Adrenal gland (tissue), 12 donors: ENCODE measurements around the gene CRBN. TPM values are rescaled to one million over a fixed set of nuclear protein-coding genes. Genes with fewer than 3 reads are reported as not detected.

Experiments used
- DNase-seq, 7 donors: peaks; one replicate each; pipeline ENCODE4 v3.0.0-alpha.2; 2019 to 2020
- H3K27ac ChIP-seq, 5 donors: fragments of 200-600 bp; sonication (generic) in 4 of 5; 1 replicate in 3 of 5; 2 replicates in 2 of 5; pipeline versions ENCODE4 v1.5.1 to v1.8.0; 2016 to 2020; ENCODE audit warnings: mild to moderate bottlenecking in 1 of 5
- H3K27me3 ChIP-seq: fragments of 200-600 bp; 2 replicates; pipeline ENCODE4 v1.8.0; 2021
- H3K36me3 ChIP-seq, 2 donors: fragments of 200-600 bp; replicated peaks in 1 of 2; 1 replicate in 1 of 2; 2 replicates in 1 of 2; pipeline versions ENCODE4 v1.5.1 to v1.8.0; 2018 to 2022
- H3K4me1 ChIP-seq, 2 donors: fragments of 200-600 bp; replicated peaks in 1 of 2; 1 replicate in 1 of 2; 2 replicates in 1 of 2; pipeline versions ENCODE4 v1.5.1 to v1.8.0; 2018 to 2021
- H3K4me3 ChIP-seq, 4 donors: fragments of 200-600 bp; sonication (generic) in 3 of 4; one replicate each; pipeline ENCODE4 v1.5.1; 2016 to 2018
- H3K9me3 ChIP-seq, 3 donors: fragments of 200-600 bp; sonication (generic) in 1 of 3; replicated peaks in 1 of 3; 1 replicate in 2 of 3; 2 replicates in 1 of 3; pipeline versions ENCODE4 v1.5.1 to v1.8.0; 2016 to 2021
- POLR2A ChIP-seq, 2 donors: fragments of 450-650 bp; IDR thresholded peaks; one replicate each; pipeline ENCODE4 v1.6.1; 2017; ENCODE audit warnings: antibody characterized with exemption in 2 of 2, mild to moderate bottlenecking in 2 of 2, moderate library complexity in 1 of 2
- WGBS, 4 donors: extraction: QIAGEN DNeasy Blood & Tissue Kit in 2 of 4; methylation state at CpG; one replicate each; pipeline versions ENCODE4 v1.1.5 to v1.1.7; 2013 to 2017; 5-methylcytosine and 5-hydroxymethylcytosine counted together
- intact Hi-C, 2 donors: fragments of 100-400 bp; cut with DNase I; formaldehyde crosslinking; loops; one replicate each; pipeline versions ENCODE4 v1.14.1 to v1.15.0; 2022 to 2023
- polyA plus RNA-seq, 3 donors: library from polyadenylated mRNA; stranded (reverse); fragments of 200-250 nt in 2 of 3; fragments of 350-450 nt in 1 of 3; fragmentation: Illumina TruSeq in 1 of 3; extraction: RNeasy Lipid Tissue Mini Kit (QIAGEN cat#74804) in 1 of 3; gene quantifications; one replicate each; pipeline ENCODE4 v1.2.3, GENCODE V29; 2013 to 2014
- total RNA-seq, 9 donors: library from RNA; depleted of rRNA in 4 of 9; stranded (reverse); fragments of >200 nt in 4 of 9; fragments of 120-200 nt in 1 of 9; fragmentation: NEBNext Ultra II Directional in 1 of 9; extraction: Animal tissue kit (Norgen Biotek cat#: 25700) in 1 of 9; gene quantifications; one replicate each; pipeline versions ENCODE4 v1.1.0 to v1.2.4, GENCODE V29; 2013 to 2023
- TF ChIP-seq, protein P1 (sequence below), 6 experiments: fragments of 450-650 bp in 4 of 6; fragments of 200-600 bp in 2 of 6; sonication (generic) in 1 of 6; IDR thresholded peaks; 1 replicate in 5 of 6; 2 replicates in 1 of 6; pipeline versions ENCODE4 v1.5.1 to v1.8.0; 2016 to 2021; ENCODE audit warnings: antibody characterized with exemption in 6 of 6, mild to moderate bottlenecking in 2 of 6, moderate library complexity in 1 of 6
- donor health status: healthy with polysubstance abuse.
- donor health status: Bipolar disorder and iron deficiency.
- donor health status: DM: yes; HTN: yes; CAD: no.
- donor health status: DM: no; HTN: no; CAD: no.
- donor health status: DM: no; HTN: no; CAD: no.
- donor health status: DM: yes; HTN: yes; CAD: no.

The CRBN gene
- total and polyA plus RNA-seq, 12 donors: 24.8 to 68.7 (median 48.4) TPM

DNA sequence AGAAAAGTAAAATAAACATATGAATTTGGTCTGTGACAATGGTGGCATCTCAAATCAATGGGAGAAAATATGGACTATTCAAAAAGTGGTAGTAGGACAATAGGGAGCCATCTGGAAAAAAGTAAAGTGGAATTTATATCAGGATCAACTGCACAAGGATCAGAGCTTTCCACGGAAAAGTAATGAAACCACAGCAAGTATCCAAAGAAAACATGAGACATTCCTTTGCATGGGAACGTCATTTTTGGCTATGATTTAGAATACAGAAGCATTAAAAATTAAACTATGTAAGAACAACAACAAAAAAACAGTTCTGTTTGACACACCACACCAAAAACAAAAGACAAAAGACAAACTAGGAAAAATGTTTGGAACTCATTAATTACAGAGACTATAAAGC is 18.7 kb downstream of the CRBN start:
- 57 to 74% (median 69%) methylated on average over 2 of the region's 2 CpGs for WGBS, 4 donors
- no peak for TF ChIP-seq POLR2A (IDR thresholded peaks at IDR 0.05)
- TF ChIP-seq, protein P1, sequence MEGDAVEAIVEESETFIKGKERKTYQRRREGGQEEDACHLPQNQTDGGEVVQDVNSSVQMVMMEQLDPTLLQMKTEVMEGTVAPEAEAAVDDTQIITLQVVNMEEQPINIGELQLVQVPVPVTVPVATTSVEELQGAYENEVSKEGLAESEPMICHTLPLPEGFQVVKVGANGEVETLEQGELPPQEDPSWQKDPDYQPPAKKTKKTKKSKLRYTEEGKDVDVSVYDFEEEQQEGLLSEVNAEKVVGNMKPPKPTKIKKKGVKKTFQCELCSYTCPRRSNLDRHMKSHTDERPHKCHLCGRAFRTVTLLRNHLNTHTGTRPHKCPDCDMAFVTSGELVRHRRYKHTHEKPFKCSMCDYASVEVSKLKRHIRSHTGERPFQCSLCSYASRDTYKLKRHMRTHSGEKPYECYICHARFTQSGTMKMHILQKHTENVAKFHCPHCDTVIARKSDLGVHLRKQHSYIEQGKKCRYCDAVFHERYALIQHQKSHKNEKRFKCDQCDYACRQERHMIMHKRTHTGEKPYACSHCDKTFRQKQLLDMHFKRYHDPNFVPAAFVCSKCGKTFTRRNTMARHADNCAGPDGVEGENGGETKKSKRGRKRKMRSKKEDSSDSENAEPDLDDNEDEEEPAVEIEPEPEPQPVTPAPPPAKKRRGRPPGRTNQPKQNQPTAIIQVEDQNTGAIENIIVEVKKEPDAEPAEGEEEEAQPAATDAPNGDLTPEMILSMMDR (IDR thresholded peaks at IDR 0.05): no peak
- Histone ChIP-seq H3K9me3 (no peaks in the 10 kb centered on the region), H3K36me3 (peaks cover 0 to 49% of the 10 kb centered on the region in 2 donors), H3K27me3 (no peaks in the 10 kb centered on the region), H3K27ac (no peak overlapping the region), H3K4me1 (peaks cover 0 to 8% of the 10 kb centered on the region in 2 donors), H3K4me3 (no peak overlapping the region)
- DNase-seq: no peak
- intact Hi-C loops: no loop called here

DNA sequence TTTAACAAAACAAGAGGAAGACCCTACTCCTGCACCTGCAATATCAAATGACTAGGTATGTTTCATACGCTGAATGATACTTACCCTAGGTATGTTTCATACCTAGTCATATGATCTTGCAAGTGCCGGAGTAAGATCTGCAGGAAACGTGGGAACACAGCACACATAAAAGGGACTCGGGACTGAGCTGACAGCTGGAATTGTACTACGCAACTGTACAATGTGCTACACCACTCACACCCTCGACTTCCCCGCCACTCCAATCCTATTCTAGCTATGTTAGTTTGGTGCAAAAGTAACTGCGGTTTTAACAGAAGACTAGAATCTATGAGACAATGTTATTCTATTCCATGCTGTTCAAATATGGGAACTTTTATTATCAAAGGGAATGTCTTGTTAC is 22.0 kb downstream of the CRBN start:
- H3K36me3 ChIP-seq: peaks cover 0 to 47% of the 10 kb centered on the region in 2 donors

DNA sequence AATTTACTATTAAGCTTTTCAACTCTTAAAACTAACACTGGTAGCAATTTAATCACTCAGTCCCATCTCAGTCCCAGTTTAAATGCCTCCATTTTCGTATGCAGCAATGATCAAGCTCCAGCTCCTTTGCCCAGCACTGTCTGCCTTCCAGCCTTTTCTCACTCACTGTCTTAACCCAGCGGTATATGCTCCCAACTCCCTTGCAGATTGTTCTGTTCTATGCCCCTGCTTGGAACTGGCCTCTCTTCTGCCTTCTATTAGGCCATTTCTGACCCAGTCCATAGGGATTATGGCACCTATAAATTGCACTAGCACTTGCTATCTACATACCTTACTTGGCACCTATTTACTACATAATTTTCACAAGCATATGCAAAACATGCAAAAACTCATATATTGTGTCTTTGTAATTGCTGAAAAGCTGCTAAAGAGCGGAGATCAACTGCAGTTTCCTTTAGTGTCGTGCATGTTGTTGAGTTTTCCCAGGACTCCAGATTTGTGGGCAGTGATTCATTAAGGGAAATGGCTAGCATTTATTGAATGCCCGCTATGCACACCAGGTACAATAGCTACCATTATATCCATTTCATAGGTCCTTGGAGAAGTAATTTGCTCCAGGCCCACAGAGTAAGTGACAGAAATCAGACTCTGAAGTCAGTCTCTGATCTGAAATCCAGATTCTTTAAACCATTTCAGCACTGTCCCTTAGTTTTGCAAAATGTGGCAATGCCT is 24.4 kb downstream of the CRBN start:
- Histone ChIP-seq H3K4me3 (no peak overlapping the region), H3K27ac (no peak overlapping the region), H3K27me3 (no peaks in the 10 kb centered on the region), H3K9me3 (no peaks in the 10 kb centered on the region), H3K4me1 (no peaks in the 10 kb centered on the region), H3K36me3 (peaks cover 0 to 57% of the 10 kb centered on the region in 2 donors)
- DNase-seq: no peak
- intact Hi-C loops: no loop called here
- TF ChIP-seq, protein P1 (IDR thresholded peaks at IDR 0.05): no peak
- no peak for TF ChIP-seq POLR2A (IDR thresholded peaks at IDR 0.05)
- 94 to 96% (median 95%) methylated on average over 5 of the region's 5 CpGs for WGBS, 4 donors

More for the DNA sequence above, 22.0 kb downstream of the CRBN start:
- Histone ChIP-seq H3K27me3 (no peaks in the 10 kb centered on the region), H3K9me3 (no peaks in the 10 kb centered on the region), H3K27ac (no peak overlapping the region), H3K4me3 (no peak overlapping the region), H3K4me1 (peaks cover 0 to 8% of the 10 kb centered on the region in 2 donors)
- DNase-seq: no peak
- intact Hi-C loops: no loop called here
- no peak for TF ChIP-seq POLR2A (IDR thresholded peaks at IDR 0.05)
- TF ChIP-seq, protein P1 (IDR thresholded peaks at IDR 0.05): no peak
- WGBS, 4 donors: 91 to 96% (median 93%) methylated on average over 8 of the region's 8 CpGs

DNA sequence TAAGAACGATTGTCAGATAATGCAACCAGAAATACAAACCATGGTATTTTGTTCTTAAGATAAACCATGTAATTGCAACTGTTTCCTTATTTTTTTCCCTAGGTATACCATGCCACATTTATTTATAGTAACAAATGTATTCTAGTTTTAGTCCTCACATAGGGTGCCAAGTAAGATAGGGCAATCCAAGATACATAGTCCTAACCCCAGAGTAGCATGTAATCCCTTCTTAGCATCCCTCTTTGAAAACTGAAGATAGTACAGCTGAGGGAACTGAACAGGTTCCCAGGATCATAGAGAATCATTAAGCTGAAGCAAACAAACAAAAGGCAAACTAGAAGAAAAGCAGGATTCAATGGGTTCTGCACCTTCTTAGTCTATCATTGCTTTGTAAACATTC is 28.0 kb downstream of the CRBN start:
- no peak overlapping the region for H3K27ac ChIP-seq
- H3K4me1 ChIP-seq: no peaks in the 10 kb centered on the region
- DNase-seq: no peak
- WGBS, 4 donors: 74 to 90% (median 84%) methylated on average over 1 of the region's 1 CpG
- no peak overlapping the region for H3K4me3 ChIP-seq
- no peaks in the 10 kb centered on the region for H3K9me3 ChIP-seq
- intact Hi-C loops: no loop called here
- peaks cover 0 to 81% of the 10 kb centered on the region in 2 donors for H3K36me3 ChIP-seq
- TF ChIP-seq, protein P1 (IDR thresholded peaks at IDR 0.05): no peak
- TF ChIP-seq POLR2A (IDR thresholded peaks at IDR 0.05): no peak
- no peaks in the 10 kb centered on the region for H3K27me3 ChIP-seq
